GM18499 (cell line): ENCODE data around the gene NMUR1.

Source experiments
- ATAC-seq: cut with Tn5 transposase; IDR thresholded peaks from one replicate; pipeline ENCODE4 v1.9.1; 2021; ENCODE audit warnings: moderate number of reproducible peaks; ENCODE audit not compliant: insufficient read depth, unreplicated experiment

NMUR1 gene

DNA sequence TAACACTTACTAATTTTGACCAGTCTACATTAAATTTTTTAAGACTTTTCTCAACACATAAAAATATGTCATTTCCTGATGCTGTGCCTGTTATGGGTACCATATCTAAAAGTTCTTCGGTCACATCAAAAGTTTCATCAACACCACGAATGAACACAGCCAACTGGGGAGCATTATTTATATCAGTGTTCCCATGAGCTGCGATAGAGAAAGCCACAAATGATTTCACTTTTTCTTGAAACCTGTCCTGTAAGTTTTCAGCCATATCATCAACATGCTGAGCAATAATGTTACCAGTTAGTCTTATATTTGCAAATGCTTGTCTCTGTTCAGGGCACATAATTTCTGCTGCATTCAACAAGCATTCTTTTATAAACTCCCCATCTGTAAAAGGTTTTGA lies 35.6 kb downstream of the NMUR1 start:
- ATAC-seq = no peak

- no peak for ATAC-seq
These were observed 39.4 kb downstream of the NMUR1 start for GRCh38 chr2:231490801-231491200.

DNA sequence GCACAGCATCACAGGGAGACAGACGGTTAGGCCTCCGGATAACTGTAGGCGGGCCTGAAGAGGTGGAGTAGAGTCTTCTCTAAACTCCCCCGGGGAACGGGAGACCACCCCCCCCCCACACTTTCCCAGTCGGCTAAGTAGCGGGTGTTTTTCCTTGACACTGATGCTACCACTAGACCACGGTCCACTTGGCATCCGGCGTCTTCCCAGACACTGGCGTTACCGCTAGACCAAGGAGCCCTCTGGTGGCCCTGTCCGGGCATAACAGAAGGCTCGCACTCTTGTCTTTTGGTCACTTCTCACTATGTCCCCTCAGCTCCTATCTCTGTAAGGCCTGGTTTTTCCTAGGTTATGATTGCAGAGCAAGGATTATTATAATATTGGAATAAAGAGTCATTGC lies 40.3 kb downstream of the NMUR1 start:
- no peak for ATAC-seq

DNA sequence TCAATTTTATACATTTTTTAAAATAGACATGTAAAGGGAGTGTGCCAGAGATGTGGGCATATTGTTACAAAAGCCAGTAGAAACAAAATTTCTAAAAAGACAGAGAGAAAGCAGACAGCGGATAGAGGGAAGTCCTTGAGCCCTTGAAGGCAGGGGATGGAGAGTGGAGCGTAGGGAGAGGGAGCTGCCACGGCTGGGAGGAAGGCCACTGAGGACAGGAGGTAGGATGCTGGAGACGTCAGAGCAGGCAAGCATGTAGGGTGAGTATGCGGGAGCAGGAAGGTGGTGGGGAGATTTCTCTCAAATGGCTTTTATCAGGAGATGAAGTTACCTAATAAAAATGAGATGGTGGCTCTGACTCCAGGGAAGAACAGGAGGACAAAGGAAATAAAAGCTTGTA lies 41.9 kb downstream of the NMUR1 start:
- ATAC-seq = no peak

GRCh38 chr2:231486851-231487596 lies 43.2 kb downstream of the NMUR1 start:
- no peak for ATAC-seq

DNA sequence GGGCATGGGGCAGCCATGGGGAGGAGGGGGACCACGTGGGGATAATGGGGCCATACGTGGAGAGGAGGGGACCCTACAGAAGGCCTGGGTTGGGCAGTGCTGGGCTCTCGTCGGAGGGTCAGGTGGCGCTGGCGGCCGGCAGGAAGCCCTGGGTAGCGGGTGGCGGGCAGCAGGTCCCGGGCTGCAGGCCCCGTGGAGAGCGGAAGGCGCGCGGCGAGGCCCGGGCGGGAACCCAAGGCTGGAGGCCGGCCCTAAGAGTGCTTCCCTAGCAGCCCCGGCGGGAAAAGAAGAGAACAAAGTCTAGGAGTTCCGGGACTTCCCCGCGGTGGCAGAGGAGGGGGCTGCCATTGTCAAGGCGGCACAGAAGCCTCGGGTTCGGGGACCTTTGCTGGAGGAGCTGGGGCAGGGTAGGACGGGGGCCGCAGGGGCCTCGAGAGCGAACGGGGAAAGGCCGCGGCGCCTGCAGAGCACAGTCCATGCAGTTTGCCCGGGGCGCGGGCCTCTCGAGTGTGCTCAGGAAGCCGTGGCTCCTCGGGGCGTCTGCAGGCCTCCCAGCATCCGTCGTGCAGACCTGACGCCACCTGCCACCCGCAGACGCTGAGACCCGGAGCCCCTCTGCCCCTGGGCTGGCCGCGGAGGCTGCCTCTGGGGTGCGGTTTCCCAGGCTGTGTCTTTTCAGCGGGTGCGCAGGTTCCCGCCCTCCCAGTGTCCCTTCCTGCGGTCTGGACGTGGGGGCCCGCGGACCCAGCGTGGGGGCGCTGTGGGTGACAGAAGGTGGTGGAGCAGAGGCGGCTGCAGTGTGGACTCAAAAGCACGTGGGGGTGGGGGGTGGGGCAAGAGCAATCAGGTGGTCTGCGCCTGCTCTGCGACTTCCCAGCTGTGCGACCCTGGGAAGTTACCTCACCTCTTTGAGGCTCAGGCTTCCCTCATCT lies 46.6 kb downstream of the NMUR1 start:
- no peak for ATAC-seq

GRCh38 chr2:231482806-231483391 lies 47.3 kb downstream of the NMUR1 start:
- ATAC-seq = no peak

DNA sequence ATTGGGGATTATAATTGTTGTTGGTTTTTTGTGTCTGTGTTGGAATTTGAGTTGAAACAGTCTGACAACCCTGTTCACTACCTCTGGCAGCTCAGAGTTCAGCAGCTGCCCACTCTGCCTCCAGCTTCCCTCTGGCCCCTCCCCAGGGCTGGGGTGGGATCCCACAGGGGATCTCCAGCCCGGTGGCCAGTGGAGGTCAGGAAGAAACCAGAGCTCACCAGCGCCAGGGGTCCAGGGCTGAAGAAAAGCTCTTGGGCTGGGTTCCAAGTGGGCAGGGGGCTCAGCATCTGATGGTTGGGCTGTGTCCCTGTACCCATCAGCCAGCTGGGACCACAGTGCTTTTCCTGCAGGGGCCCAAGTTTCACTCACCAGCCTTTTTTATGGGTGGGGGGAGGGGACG lies 49.5 kb downstream of the NMUR1 start:
- no peak for ATAC-seq

GRCh38 chr2:231479455-231479854 lies 50.8 kb downstream of the NMUR1 start:
- no peak for ATAC-seq

DNA sequence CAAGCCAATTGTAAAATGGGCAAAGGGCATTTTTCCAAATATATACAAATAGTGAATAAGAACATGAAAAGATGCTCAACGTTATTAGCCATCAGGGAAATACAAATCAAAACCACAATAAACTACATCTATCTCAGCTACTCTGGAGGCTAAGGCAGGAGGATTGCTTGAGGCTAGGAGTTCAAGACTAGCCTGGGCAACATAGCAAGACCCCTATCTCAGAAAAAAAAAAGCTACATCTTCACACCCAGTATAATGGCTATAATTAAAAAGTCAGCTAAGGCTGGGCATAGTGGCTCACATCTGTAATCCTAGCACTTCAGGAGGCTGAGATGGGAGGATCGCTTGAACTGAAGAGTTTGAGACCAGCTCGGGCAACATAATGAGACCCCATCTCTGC lies 53.3 kb downstream of the NMUR1 start:
- no peak for ATAC-seq

GRCh38 chr2:231475965-231476364 lies 54.3 kb downstream of the NMUR1 start:
- no peak for ATAC-seq
